Adipose tissue (tissue), 3 donors: ENCODE measurements around the gene REPS2. TPM values are rescaled to one million over a fixed set of nuclear protein-coding genes. Genes with fewer than 3 reads are reported as not detected.

Source experiments
- H3K27ac ChIP-seq: one replicate; pipeline ENCODE4 v1.5.1; 2013; ENCODE audit warnings: low read depth, low read length
- WGBS, 3 donors: extraction: QIAGEN DNeasy Blood & Tissue Kit; methylation state at CpG; one replicate each; pipeline ENCODE4 v1.1.7; 2013; 5-methylcytosine and 5-hydroxymethylcytosine counted together
- polyA plus RNA-seq, 3 donors: library from polyadenylated mRNA; stranded (reverse); fragments of 200-250 nt; gene quantifications; one replicate each; pipeline ENCODE4 v1.2.3, GENCODE V29; 2013
- donor health status: healthy with polysubstance abuse.
- donor health status: Bipolar disorder and iron deficiency.
- donor health status: healthy.

REPS2 gene
- polyA plus RNA-seq, 3 donors, result 1.7 to 15.1 (median 9.1) TPM

GRCh38 chrX:16992445-16992844 lies 46.0 kb downstream of the REPS2 start:
- no peak overlapping the region for H3K27ac ChIP-seq
- 76 to 96% (median 90%) methylated on average over 3 of the region's 3 CpGs for WGBS, 3 donors

GRCh38 chrX:16992951-16993350 lies 46.5 kb downstream of the REPS2 start:
- no peak overlapping the region for H3K27ac ChIP-seq
- 61 to 89% (median 66%) methylated on average over 2 of the region's 2 CpGs for WGBS, 3 donors

GRCh38 chrX:16993791-16994318 lies 47.4 kb downstream of the REPS2 start:
- WGBS, 3 donors, result 78 to 95% (median 92%) methylated on average over 4 of the region's 4 CpGs

GRCh38 chrX:16994736-16995135 lies 48.3 kb downstream of the REPS2 start:
- WGBS, 3 donors, result 87 to 93% (median 88%) methylated on average over 2 of the region's 2 CpGs
- no peak overlapping the region for H3K27ac ChIP-seq

More at GRCh38 chrX:16993791-16994318, 47.4 kb downstream of the REPS2 start:
- H3K27ac ChIP-seq, result no peak overlapping the region

- WGBS, 3 donors, result 34 to 81% (median 72%) methylated on average over 2 of the region's 2 CpGs
- no peak overlapping the region for H3K27ac ChIP-seq
These were observed 50.9 kb downstream of the REPS2 start for GRCh38 chrX:16997313-16997712.

- no peak overlapping the region for H3K27ac ChIP-seq
These were observed 52.8 kb downstream of the REPS2 start for GRCh38 chrX:16999275-16999674.

- 38 to 97% (median 84%) methylated on average over 2 of the region's 2 CpGs for WGBS, 3 donors
- no peak overlapping the region for H3K27ac ChIP-seq
These were observed 54.3 kb downstream of the REPS2 start for GRCh38 chrX:17000751-17001150.

GRCh38 chrX:17005712-17006368 lies 59.4 kb downstream of the REPS2 start:
- WGBS, 3 donors, result 64 to 96% (median 81%) methylated on average over 3 of the region's 3 CpGs
- no peak overlapping the region for H3K27ac ChIP-seq

GRCh38 chrX:17007134-17007768 lies 60.8 kb downstream of the REPS2 start:
- WGBS, 3 donors, result 61 to 63% (median 62%) methylated on average over 8 of the region's 8 CpGs
- H3K27ac ChIP-seq, result no peak overlapping the region

GRCh38 chrX:17009856-17010625 lies 63.6 kb downstream of the REPS2 start:
- no peak overlapping the region for H3K27ac ChIP-seq
- WGBS, 3 donors, result 31 to 82% (median 79%) methylated on average over 3 of the region's 3 CpGs

GRCh38 chrX:17012465-17012864 lies 66.0 kb downstream of the REPS2 start:
- 52 to 93% (median 66%) methylated on average over 2 of the region's 2 CpGs for WGBS, 3 donors

GRCh38 chrX:17014216-17014615 lies 67.8 kb downstream of the REPS2 start:
- no peak overlapping the region for H3K27ac ChIP-seq
- 54 to 93% (median 89%) methylated on average over 3 of the region's 3 CpGs for WGBS, 3 donors

More at GRCh38 chrX:17012465-17012864, 66.0 kb downstream of the REPS2 start:
- H3K27ac ChIP-seq, result no peak overlapping the region

- WGBS, 3 donors, result 72 to 97% (median 95%) methylated on average over 4 of the region's 4 CpGs
These were observed 70.7 kb downstream of the REPS2 start for GRCh38 chrX:17017134-17017533.

GRCh38 chrX:17020356-17020755 lies 73.9 kb downstream of the REPS2 start:
- 76 to 92% (median 89%) methylated on average over 2 of the region's 2 CpGs for whole genome bisulfite sequencing, 3 donors
- H3K27ac ChIP-seq, result no peak overlapping the region

More at GRCh38 chrX:17017134-17017533, 70.7 kb downstream of the REPS2 start:
- H3K27ac ChIP-seq, result no peak overlapping the region

- H3K27ac ChIP-seq, result no peak overlapping the region
- 75 to 91% (median 83%) methylated on average over 10 of the region's 10 CpGs for WGBS, 3 donors
These were observed 74.7 kb downstream of the REPS2 start for GRCh38 chrX:17020851-17021821.

- WGBS, 3 donors, result 53 to 69% (median 65%) methylated on average over 10 of the region's 10 CpGs
These were observed 75.6 kb downstream of the REPS2 start for GRCh38 chrX:17021851-17022604.

GRCh38 chrX:17023661-17024060 lies 77.2 kb downstream of the REPS2 start:
- 73 to 91% (median 82%) methylated on average over 2 of the region's 2 CpGs for WGBS, 3 donors
- H3K27ac ChIP-seq, result no peak overlapping the region

More at GRCh38 chrX:17021851-17022604, 75.6 kb downstream of the REPS2 start:
- no peak overlapping the region for H3K27ac ChIP-seq
